Measurements from ENCODE around the gene SDK1. TPM values are rescaled to one million over a fixed set of nuclear protein-coding genes. Genes with fewer than 3 reads are reported as not detected.

SDK1 gene
- total and polyA plus RNA-seq, 10 of the 15 experiments (the other 5 are each of a cell fraction or from before 2014, with no cell fraction given): 0.14 to 0.33 TPM; not detected in 8

- BruUV-seq (replicated peaks): no TSS peak
- ChIA-PET POLR2A (no interaction called here), CTCF (interaction anchor here (0.6 kb wide), 1 partner anchor 117 kb away, joined by 3 read pairs; no protein-coding TSS in a partner anchor), SMC1A (ENCODE audit: uncharacterized antibody, unreplicated experiment) (no interaction called here), RAD21 (ENCODE audit: unreplicated experiment) (no interaction called here)
- no peaks in the 10 kb centered on the region for H3K4me1 ChIP-seq (ENCODE audit: control insufficient read depth, insufficient read depth, low read length)
- no peak overlapping the region for H3K4me3 ChIP-seq
- no peak for TF ChIP-seq ZZZ3 (IDR thresholded peaks at IDR 0.05; ENCODE audit: control insufficient read depth, insufficient read length, low read depth)
- TF ChIP-seq PBX3 (IDR thresholded peaks at IDR 0.05; ENCODE audit: insufficient replicate concordance, low read depth, low read length): no peak
- TF ChIP-seq SRF (IDR thresholded peaks at IDR 0.05; ENCODE audit: low read depth in 2 of 2, low read length in 2 of 2): no peak
- no peak for TF ChIP-seq MLLT1 (IDR thresholded peaks at IDR 0.05)
- no peak for TF ChIP-seq STAT1 (conservative IDR thresholded peaks at IDR 0.05)
- no peak for TF ChIP-seq MAX (IDR thresholded peaks at IDR 0.05; ENCODE audit: low read depth, low read length)
- TF ChIP-seq BMI1 (IDR thresholded peaks at IDR 0.05; ENCODE audit: borderline replicate concordance): no peak
- no peak for TF ChIP-seq WRNIP1 (IDR thresholded peaks at IDR 0.05; ENCODE audit: borderline replicate concordance, low read depth, low read length)
- TF ChIP-seq NFIC (IDR thresholded peaks at IDR 0.05; ENCODE audit: low read depth, low read length): no peak
- TF ChIP-seq ZNF274 (IDR thresholded peaks at IDR 0.05; ENCODE audit: insufficient read depth, insufficient read length): no peak
- no peak for TF ChIP-seq RELB (IDR thresholded peaks at IDR 0.05; ENCODE audit: low read depth)
- no peak for TF ChIP-seq MTA3 (IDR thresholded peaks at IDR 0.05; ENCODE audit: borderline replicate concordance, low read length)
- no peak for TF ChIP-seq MEF2B (IDR thresholded peaks at IDR 0.05; ENCODE audit: partially characterized antibody, poor library complexity, severe bottlenecking)
- TF ChIP-seq FOXK2 (IDR thresholded peaks at IDR 0.05): no peak
- TF ChIP-seq KDM1A (IDR thresholded peaks at IDR 0.05; ENCODE audit: borderline replicate concordance): no peak
- TF ChIP-seq EP300 (IDR thresholded peaks at IDR 0.05; ENCODE audit: borderline replicate concordance in 1 of 2, control insufficient read depth in 1 of 2, low read depth in 2 of 2, low read length in 2 of 2): no peak
- TF ChIP-seq NR2C2 (IDR thresholded peaks at IDR 0.05; ENCODE audit: borderline replicate concordance, control insufficient read depth, insufficient read length, low read depth): no peak
- TF ChIP-seq BCL3 (IDR thresholded peaks at IDR 0.05; ENCODE audit: borderline replicate concordance, insufficient read depth, low read depth, low read length, poor library complexity, severe bottlenecking): no peak
- no peak for TF ChIP-seq FOXM1 (IDR thresholded peaks at IDR 0.05; ENCODE audit: low read depth, low read length)
- H3K36me3 ChIP-seq (ENCODE audit: control insufficient read depth in 2 of 2, insufficient read depth in 2 of 2, low read length in 1 of 2): no peaks in the 10 kb centered on the region
- 37% methylated on average over 4 of the region's 4 CpGs for WGBS (ENCODE audit: insufficient coverage, insufficient replicate concordance, low lambda C conversion rate, missing lambda C conversion rate)
- H3K4me2 ChIP-seq (ENCODE audit: control insufficient read depth, insufficient read depth): no peak overlapping the region
- no peak overlapping the region for H3K9ac ChIP-seq (ENCODE audit: control insufficient read depth, insufficient read depth, low read length)
- no peaks in the 10 kb centered on the region; the same call in 2 of the 3 replicates for H3K9me3 ChIP-seq (replicated peaks; ENCODE audit: control insufficient read depth, insufficient read depth, low read length)
- H3K27me3 ChIP-seq (replicated peaks in 1 of 2; ENCODE audit: control insufficient read depth in 2 of 2, insufficient read depth in 2 of 2, low read length in 1 of 2): no peaks in the 10 kb centered on the region
- ATAC-seq (no peak), DNase-seq (ENCODE audit: low read depth, low spot score) (no peak), FAIRE-seq (no peak)
- no peak overlapping the region for H3K27ac ChIP-seq (ENCODE audit: control insufficient read depth, insufficient read depth)
- H4K20me1 ChIP-seq (ENCODE audit: control insufficient read depth, insufficient read depth): no peaks in the 10 kb centered on the region
- H2AFZ ChIP-seq (ENCODE audit: control insufficient read depth, low read depth, low read length): no peak overlapping the region
- intact Hi-C loops (cut with micrococcal nuclease; ENCODE audit: unreplicated experiment) (no loop called here), in situ Hi-C loops (cut with MboI) (no loop called here)
- no peaks in the 10 kb centered on the region for H3K79me2 ChIP-seq (ENCODE audit: control insufficient read depth, insufficient read depth, low read length)
Measured at GRCh38 chr7:3911685-3912084, 610.6 kb downstream of the SDK1 start.

Measured in GM12878 (cell line).